GM18907 (cell line): ENCODE data around the gene RTN4RL1.

Experiments
- ATAC-seq: cut with Tn5 transposase; IDR thresholded peaks from one replicate; pipeline ENCODE4 v1.9.1; 2021; ENCODE audit warnings: mild to moderate bottlenecking, moderate library complexity; ENCODE audit not compliant: unreplicated experiment

RTN4RL1 gene

DNA sequence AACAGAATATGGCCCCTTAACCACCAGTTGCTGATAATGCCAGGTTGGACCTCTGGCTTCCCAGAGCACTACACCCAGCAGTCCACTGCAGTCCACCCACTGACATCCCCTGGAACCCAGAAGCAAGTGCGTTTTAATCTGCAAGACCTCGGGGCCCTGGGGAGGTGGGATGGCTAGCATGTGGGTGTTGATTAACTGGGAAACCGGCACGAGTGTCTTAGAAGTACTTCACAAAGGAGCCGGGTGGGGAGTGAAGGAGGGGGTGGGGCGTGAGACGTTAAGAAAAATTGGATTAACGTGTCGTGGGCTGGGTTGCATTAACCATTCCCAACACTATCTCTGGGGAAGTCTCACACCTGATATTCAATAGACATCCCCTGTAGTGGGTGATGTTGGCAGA is 23.7 kb upstream of the RTN4RL1 start:
- ATAC-seq, result no peak

DNA sequence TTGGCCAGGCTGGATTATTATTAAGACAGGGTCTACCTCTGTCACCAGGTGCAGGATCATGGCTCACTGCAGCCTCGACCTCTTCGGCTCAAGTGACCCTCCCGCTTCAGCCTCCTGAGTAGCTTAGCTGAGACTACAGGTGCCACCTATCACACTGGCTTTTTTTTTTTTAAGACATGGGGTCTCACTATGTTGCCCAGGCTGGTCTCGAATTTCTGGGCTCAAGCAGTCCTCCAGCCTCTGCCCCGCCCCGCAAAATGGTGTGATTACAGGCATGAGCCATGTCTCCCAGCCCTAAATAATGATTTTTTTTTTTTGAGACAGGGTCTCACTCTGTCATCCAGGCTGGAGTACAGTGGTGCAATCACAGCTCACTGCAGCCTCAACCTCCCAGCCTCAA is 22.5 kb upstream of the RTN4RL1 start:
- no peak for ATAC-seq

DNA sequence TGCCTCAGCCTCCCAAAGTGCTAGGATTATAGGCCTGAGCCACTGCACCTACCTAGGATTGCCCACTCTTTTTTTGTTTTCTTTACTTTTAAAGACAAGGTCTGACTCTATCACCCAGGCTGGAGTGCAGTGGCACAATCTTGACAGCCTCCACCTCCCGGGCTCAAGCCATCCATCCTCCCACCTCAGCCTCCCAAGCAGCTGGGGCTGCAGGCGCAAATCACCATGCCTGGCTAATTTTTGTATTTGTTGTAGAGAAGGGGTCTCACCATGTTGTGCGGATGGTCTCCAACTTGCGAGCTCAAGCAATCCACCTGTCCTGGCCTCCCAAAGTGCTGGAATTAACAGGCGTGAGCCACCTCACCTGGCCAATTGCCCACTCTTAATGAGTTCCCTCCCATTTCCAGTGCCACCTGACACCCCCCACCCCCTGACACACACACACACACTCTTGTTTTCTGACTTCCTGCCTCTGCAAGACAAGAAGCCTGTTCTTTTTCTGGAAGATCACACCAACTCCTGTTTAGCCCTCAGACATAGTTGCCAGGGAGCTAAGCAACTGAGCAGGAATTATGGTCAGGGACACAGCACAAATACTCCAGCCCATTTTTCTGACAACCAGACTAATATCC is 19.2 kb upstream of the RTN4RL1 start:
- ATAC-seq, result no peak

DNA sequence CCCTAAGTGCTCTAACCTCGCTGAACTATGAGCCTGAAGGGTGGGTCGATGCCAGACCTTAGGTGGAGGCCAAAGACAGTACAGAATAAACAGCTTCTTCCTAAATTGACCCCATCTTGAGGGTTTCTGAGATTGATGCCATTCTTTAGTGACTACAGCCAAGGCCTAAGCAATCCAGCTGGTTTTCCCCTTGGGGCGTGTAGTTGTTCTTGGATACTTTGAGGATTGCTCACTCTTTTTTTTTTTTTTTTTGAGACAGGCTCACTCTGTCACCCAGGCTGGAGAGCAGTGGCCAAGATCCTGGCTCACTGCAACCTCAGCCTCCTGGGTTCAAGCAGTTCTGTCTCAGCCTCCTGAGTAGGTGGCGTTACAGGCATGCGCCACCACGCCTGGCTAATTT is 18.7 kb upstream of the RTN4RL1 start:
- ATAC-seq, result no peak

DNA sequence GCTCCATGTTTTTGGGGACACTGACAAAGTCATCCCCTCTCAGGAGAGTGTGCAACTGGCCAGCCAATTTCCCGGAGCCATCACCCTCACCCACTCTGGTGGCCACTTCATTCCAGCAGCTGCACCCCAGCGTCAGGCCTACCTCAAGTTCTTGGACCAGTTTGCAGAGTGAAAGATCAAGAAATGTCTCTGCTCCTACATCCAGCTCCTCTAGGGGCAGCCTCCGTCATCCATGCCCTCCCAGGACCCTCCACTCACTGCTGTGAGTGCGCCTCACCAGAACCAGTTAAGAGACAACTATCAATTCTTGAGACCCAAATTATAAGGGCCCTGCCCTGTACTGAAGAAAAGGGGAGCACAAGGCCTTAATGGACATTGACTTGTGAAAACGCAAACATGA is 17.8 kb upstream of the RTN4RL1 start:
- no peak for ATAC-seq

DNA sequence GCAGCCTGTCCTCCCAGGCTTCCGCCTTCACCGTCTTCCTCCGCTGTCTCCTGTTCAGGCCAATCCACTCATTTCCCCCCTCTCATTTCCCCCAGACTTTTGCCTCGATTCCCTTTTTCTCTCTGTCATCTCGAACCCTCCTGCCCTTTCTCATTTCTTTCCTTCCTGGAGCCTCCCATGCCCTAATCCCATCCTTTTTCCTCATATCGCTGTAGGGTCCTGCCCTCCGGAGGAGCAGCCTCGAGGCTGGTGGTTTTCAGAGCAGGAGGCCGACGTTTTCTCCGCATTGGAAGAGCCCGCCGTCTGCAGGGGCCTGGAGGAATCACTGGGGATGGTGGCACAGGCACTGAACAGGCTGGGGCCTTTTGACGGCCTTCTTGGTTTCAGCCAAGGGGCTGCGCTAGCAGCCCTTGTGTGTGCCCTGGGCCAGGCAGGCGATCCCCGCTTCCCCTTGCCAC is 17.3 kb upstream of the RTN4RL1 start:
- ATAC-seq, result no peak

DNA sequence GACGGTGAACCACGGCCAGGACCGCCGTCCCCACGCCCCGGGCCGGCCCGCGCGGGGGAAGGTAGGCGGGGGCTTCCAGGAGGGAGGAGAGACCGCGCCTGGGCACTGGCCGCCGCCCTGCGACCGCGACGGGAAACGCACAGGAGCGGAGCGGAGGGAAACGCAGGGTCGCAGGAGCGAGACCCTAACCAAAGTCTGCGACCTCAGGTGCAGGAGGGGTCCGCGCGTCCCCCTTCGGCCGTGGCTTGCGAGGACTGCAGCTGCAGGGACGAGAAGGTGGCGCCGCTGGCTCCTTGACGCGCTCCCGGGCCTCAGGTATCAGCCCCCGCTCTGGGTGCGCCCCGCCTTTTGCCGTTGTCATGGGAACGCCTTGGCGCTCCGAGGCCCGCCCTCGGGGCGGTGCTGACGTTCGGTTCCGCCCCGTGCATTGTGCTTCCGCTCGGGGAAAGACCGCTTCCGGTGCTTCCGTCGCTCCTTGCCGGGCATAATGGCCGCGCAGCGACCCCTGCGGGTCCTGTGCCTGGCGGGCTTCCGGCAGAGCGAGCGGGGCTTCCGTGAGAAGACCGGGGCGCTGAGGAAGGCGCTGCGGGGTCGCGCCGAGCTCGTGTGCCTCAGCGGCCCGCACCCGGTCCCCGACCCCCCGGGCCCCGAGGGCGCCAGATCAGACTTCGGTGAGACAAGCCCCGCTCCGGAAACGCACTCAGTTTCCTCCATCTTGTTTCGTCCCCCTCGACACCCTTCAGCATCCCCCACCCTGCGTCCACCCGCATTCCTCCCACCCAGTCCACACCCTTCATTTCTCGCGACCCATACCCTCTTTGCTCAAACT is 16.6 kb upstream of the RTN4RL1 start, which contains the start of gene OVCA2:
Gene OVCA2 (plus strand): TSS at position 462 of the 829 bp plus-strand sequence. CDS start 26 bp downstream, at position 488.
- ATAC-seq, result peak; percentile 87

DNA sequence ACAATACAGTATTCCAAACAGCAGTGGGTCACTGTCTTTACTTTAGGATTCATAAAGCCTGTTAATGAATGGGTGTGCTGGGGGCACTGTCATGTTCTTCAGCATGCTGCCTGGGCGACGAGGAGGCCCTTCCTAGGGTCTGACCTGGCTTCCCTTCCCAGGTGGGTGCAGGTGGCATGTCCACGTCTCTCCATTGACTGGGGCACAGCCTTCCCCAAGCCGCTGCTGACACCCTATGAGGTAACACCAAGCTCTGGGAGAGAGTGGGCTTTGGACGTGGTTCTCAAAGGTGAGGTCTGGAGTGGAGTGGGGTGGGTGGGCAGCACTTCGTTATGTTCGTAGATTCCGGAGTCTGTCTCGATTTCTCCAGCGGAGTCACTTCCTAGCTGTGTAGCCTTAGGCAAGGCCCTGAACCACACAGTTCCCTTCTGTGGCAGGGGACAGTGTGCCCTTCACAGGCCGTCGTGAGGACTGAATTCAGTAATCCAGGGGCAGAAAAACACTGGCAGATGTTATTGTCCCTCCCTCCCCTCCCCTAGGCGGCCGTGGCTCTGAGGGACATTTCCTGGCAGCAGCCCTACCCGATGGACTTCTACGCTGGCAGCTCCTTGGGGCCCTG is 15.9 kb upstream of the RTN4RL1 start:
- ATAC-seq, result peak; percentile 3

DNA sequence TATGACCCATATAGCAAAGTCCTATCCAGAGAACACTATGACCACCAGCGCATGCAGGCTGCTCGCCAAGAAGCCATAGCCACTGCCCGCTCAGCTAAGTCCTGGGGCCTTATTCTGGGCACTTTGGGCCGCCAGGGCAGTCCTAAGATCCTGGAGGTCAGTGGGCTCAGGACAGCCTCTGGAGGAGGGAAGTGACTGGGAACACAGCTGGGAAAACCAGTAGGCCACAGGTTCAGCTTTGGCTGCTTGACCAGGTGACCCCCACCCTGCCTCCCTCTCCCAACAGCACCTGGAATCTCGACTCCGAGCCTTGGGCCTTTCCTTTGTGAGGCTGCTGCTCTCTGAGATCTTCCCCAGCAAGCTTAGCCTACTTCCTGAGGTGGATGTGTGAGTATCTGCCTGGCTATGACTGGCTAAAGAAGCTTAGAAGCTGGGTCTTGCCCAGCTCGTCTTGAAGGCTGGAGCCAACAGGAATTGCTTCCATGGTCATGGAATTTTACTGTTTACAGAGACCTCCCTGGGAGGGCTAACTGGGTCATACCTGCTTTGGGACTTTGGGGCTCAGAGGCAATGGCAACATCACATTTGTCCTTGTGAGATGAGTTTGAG is 15.2 kb upstream of the RTN4RL1 start:
- ATAC-seq, result no peak

DNA sequence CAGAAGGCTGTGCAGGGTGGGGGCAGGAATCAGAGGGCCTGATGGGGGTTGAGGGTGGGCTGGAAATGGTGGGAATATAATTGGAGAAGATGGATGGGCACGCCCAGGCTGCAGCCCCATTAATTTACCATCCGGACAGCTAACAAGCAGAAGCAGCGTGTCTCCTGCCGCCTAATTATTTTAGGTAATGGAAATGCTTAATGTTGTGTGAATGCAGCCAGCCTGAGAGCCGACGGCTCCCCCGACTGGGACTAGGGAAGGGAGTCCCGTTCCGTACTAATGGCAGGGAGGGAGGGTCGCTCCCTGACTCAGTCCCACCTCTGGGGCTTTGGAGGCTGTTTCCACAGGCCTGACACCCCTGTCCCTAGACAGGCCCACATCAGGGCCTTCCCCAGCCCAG is 12.0 kb upstream of the RTN4RL1 start:
- ATAC-seq, result no peak

DNA sequence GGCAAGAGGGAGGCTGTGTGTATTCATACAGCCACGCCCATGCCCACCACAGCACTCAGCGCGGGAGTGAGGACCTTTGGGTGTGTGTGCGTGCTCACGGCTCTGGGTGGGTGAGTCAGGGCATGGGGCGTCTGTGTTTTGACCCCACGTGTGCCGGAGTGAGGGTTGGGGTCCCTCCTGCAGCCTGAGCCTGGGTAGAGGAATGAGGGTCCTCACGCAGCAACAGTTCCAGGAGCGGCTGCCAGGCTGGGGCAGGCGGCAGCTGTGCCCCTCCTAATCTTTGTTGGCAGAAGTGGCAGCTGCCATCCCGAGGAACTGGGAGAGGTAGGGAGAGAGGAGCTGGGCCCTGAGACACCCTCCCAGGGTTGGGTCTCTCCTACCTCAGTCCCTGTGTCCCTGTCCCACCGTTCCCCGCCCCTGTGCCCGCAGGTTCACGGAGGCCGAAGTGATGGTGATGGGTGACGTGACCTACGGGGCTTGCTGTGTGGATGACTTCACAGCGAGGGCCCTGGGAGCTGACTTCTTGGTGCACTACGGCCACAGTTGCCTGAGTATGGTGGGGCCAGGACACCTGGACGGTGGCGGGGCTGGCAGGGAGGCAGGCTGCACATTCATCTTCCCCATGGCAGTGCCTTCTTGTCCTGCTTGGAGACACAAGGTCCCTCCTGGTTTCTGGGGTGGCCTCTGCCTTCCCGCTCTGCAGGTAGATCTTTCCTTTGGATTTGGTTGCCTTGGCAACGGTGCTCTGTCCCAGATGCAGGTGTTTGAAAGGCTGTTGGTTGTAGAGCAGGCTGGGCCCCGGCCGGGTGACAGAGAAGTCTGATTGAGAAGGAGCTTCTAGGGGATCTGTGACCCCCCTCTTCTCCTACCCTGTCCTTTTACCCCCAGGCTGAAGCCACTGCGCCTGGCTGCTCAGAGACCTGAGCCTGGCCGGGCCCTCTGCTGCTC is 10.7 kb upstream of the RTN4RL1 start:
- ATAC-seq, result no peak

DNA sequence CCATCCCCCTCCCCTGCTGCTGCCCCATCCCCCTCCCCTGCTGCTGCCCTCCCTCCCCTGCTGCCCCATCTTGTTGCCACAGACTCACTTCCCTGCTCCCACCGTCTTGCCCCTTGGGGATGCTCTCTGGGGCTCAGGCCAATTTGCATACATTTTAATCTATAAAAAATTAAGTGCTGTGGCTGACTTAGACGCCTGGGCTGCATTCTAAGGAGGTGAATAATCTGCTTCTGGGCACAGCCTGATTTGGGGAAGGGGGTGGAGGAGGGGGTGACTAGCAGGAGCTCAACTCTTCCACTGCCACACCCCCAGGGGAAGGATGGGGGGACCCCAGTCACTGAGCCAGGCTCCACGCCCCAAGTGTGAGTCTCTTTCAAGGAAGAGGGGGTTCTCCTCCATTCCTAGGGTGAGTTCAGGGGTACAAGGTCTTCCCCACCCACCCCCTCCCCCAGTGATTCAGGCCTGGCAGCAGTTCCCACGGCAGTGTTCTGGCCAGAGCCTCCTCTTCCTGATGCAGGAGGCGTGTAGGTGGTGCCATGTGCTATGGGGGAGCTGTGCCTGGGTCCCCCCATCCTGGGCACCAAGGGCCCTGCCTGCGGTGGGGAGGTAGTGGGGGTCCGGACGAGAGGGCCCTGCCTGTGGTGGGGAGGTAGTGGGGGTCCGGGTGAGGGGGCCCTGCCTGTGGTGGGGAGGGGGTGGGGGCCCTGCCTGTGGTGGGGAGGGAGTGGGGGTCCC is 9.8 kb upstream of the RTN4RL1 start:
- ATAC-seq, result no peak

DNA sequence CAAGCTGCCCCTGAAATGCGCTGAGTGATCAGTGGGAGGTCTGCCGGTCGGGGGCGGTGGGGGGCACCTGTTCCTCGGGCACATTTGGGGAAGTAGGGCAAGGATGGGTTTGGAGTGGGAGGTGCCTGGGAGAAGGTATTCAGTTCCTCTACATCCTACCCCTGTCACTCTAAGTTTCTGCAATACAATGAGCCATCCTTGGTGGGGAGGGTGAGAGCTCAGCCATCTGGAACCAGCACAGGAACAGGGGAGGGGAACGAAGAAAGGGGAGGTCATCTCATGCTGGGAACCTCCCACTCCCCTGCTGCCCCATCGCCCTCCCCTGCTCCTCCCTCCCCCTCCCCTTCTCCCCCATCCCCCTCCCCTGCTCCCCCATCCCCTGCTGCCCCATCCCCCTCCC is 9.0 kb upstream of the RTN4RL1 start:
- ATAC-seq, result no peak

DNA sequence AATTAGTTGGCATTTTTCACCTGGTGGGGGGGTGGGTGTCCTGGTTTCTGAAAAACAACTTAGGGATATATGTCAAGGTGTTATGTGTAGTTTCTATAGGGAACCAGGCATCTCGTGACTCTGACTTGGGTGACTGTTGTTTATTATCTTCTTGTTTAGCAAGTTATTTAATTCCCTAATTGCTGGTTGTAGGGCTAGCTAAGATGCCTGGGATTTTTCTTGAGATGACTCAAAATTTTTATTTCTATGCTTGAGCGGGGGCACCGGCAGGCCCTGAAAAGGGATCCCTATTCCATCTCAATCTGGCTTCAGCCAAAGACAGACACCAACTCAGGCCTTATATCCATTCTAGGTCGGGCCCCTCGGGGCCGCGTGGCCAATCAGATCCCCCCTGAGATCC is 8.0 kb upstream of the RTN4RL1 start:
- ATAC-seq, result no peak

DNA sequence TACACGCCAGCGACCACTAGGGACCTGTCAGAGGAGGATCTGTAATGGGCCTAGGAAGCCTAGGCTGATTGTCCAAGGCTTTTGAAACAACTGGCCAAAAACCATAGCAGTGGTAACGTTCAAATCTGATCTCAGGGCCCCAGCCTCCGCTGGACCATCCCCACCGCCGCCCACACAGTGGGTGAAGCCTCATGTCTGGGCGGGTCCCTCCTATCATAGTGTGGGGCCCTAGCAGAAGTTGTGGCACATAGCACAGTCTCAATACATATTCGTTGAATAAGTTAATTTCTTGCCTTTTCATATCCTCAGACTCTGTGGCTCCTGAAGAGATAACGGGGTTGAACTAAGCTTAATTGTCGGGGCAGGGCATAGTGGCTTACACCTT is 5.6 kb upstream of the RTN4RL1 start:
- ATAC-seq, result no peak

DNA sequence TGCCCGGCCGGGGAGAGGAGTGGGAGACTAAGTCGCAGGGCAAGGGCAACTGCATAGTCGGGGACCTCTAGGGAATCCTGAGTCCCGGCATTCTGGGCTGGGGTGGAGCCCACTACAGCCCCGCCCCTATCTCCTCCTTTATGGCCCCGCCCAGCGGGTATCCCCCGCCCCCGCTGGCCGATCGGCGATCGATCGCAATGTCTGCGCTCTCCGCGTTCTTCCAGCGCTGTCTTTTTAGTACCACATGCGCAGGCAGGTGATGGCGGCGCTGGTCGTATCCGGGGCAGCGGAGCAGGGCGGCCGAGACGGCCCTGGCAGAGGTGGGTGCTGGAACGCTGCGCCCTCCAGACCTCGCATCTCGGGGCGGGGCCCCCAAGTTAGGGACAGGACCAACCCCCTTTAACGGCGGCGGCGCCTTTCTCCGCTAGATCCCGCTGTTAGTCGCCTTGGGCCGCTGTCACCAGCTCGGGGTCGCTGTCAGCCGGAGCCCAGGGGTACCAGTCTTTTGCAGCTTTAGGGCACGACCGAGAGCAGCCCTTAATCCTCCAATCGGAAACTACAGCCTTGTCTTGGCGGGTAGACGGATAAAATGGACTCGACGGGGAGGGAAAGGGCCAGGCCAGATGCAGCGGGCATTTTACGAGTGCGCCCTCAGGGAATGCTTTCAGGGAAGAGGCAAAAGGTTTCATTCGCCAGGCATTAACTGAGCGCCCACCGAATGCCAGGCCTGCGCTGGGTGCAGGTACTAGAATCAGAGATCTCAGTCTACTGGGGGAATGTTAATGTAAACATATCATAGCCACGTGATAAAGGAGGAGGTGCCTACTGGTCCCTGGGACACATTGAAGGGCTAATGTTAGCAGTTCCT is 5.0 kb upstream of the RTN4RL1 start, which contains the start of gene DPH1:
Gene DPH1 (plus strand): TSS at position 243 of the 868 bp plus-strand sequence. CDS start 17 bp downstream, at position 260.
- ATAC-seq, result peak; percentile 63

DNA sequence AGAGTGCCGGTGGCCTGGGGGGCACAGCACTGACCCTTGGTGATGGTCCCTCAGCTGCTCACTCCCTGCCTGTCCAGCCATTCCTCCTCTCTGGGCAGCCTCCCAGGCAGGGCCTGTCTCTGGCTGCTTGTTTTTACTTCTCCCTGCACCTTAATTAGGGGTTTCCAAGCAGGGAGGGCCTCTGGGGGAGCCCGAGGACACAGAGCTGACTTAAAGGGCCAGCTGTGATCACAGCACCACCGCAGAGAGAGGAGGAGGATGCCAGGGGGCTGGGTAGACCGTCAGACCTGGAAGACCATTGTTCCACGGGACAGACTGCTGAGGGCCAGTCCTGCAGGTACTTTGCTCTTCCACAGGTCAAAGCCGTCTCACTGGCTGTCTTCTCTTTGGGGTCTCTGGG is 3.6 kb upstream of the RTN4RL1 start:
- ATAC-seq, result no peak

DNA sequence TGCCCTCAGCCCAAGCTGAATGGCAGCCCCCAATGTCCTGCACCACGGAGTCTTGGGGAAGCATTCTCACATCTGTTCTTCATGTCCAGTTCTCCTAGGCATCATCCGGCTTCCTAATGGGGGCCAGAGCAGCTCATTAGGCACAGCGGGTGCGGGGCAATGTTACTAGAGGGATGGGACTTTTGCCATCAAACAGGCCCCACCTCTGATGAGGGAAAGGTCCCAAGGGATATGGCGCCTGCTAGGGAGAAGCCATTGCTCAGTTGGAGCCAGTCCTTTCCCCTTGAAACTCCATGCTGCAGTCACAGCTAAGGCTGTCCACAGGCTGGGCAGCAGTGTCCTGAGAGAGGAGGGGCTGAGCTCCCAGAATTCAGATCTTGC is 3.1 kb upstream of the RTN4RL1 start:
- ATAC-seq, result no peak
